ENCODE data around the gene CARD18.

Gene CARD18

GRCh38 chr11:105144887-105145286 is 5.3 kb upstream of the CARD18 start:
- no peak for TF ChIP-seq CTCF (conservative IDR thresholded peaks at IDR 0.05; ENCODE audit: low read depth)
- H3K27ac ChIP-seq: no peak overlapping the region
- ChIA-PET CTCF (no interaction called here), POLR2A (ENCODE audit: low non-redundant PET) (no interaction called here)
- peak; percentile 15 for DNase-seq (ENCODE audit: low spot score)

GRCh38 chr11:105142167-105142566 is 2.6 kb upstream of the CARD18 start:
- POLR2A ChIA-PET (ENCODE audit: low non-redundant PET): no interaction called here
- CTCF ChIA-PET: no interaction called here
- no peak for TF ChIP-seq CTCF (conservative IDR thresholded peaks at IDR 0.05; ENCODE audit: low read depth)
- no peak for DNase-seq (ENCODE audit: low spot score)
- H3K27ac ChIP-seq: no peak overlapping the region

- CTCF ChIA-PET: no interaction called here
- POLR2A ChIA-PET (ENCODE audit: low non-redundant PET): no interaction called here
- no peak for TF ChIP-seq CTCF (conservative IDR thresholded peaks at IDR 0.05; ENCODE audit: low read depth)
- no peak overlapping the region for H3K27ac ChIP-seq
- DNase-seq (ENCODE audit: low spot score): no peak
These were observed 2.3 kb downstream of the CARD18 start for GRCh38 chr11:105137286-105137685.

- no peak for TF ChIP-seq CTCF (conservative IDR thresholded peaks at IDR 0.05; ENCODE audit: low read depth)
- no peak for DNase-seq (ENCODE audit: low spot score)
- H3K27ac ChIP-seq: no peak overlapping the region
- ChIA-PET POLR2A (ENCODE audit: low non-redundant PET) (no interaction called here), CTCF (no interaction called here)
These were observed 3.7 kb downstream of the CARD18 start for GRCh38 chr11:105135883-105136282.

GRCh38 chr11:105132716-105133511 is 6.7 kb downstream of the CARD18 start:
- DNase-seq (ENCODE audit: low spot score): peak; percentile 45
- no peak for TF ChIP-seq CTCF (conservative IDR thresholded peaks at IDR 0.05; ENCODE audit: low read depth)
- POLR2A ChIA-PET (ENCODE audit: low non-redundant PET): no interaction called here
- no peak overlapping the region for H3K27ac ChIP-seq
- CTCF ChIA-PET: no interaction called here

- no peak for TF ChIP-seq CTCF (conservative IDR thresholded peaks at IDR 0.05; ENCODE audit: low read depth)
- no peak for DNase-seq (ENCODE audit: low spot score)
- no peak overlapping the region; the same call in 1 of the 2 replicates for H3K27ac ChIP-seq
- POLR2A ChIA-PET (ENCODE audit: low non-redundant PET): no interaction called here
- CTCF ChIA-PET: no interaction called here
These were observed 9.3 kb downstream of the CARD18 start for GRCh38 chr11:105130189-105130813.

Measured in RWPE1 (cell line).